ENCODE measurements around the gene OSBPL10. TPM values are rescaled to one million over a fixed set of nuclear protein-coding genes. Genes with fewer than 3 reads are reported as not detected.

Gene OSBPL10
- total RNA-seq, 2 experiments from 2014 or later = 65.7 to 170 TPM

- Histone ChIP-seq H4K20me1 (ENCODE audit: insufficient read depth, low read length) (peaks cover 13% of the 10 kb centered on the region; the same call in 1 of the 2 replicates), H3K4me3 (ENCODE audit: low read depth, low read length, poor library complexity, severe bottlenecking) (no peak overlapping the region), H3K9me3 (ENCODE audit: low read length) (no peaks in the 10 kb centered on the region), H3K79me2 (ENCODE audit: insufficient read depth, low read depth, low read length) (peaks cover 81% of the 10 kb centered on the region), H3K4me2 (ENCODE audit: low read length) (no peak overlapping the region), H3K4me1 (ENCODE audit: insufficient read depth, low read length, poor library complexity, severe bottlenecking) (no peaks in the 10 kb centered on the region), H3K27ac (ENCODE audit: low read depth, low read length, poor library complexity, severe bottlenecking) (no peak overlapping the region), H3K36me3 (ENCODE audit: insufficient read depth, low read length) (peaks cover 88% of the 10 kb centered on the region), H2AFZ (ENCODE audit: low read length) (no peak overlapping the region), H3K9me2 (ENCODE audit: insufficient read depth, low read length) (no peaks in the 10 kb centered on the region)
- BruUV-seq (replicated peaks) = no TSS peak
- DNase-seq (ENCODE audit: low spot score) = no peak
- intact Hi-C loops (cut with micrococcal nuclease; ENCODE audit: unreplicated experiment) = no loop called here
- POLR2A ChIA-PET = no interaction called here
- TF ChIP-seq EZH2phosphoT487 (IDR thresholded peaks at IDR 0.05; ENCODE audit: borderline replicate concordance, low read depth, low read length) (no peak), CTCF (conservative IDR thresholded peaks at IDR 0.05; ENCODE audit: low read length) (no peak)
- CTCF ChIA-PET (ENCODE audit: unreplicated experiment) = interaction anchor here (0.5 kb wide), 1 partner anchor 47 kb away, joined by 3 read pairs; no protein-coding TSS in a partner anchor
Observed at GRCh38 chr3:31829826-31830426, 151.1 kb downstream of the OSBPL10 start.

GRCh38 chr3:31829010-31829409 lies 152.1 kb downstream of the OSBPL10 start:
- no peaks in the 10 kb centered on the region for H3K9me2 ChIP-seq (ENCODE audit: insufficient read depth, low read length)
- no TSS peak for BruUV-seq (replicated peaks)
- no peak overlapping the region for H3K4me3 ChIP-seq (ENCODE audit: low read depth, low read length, poor library complexity, severe bottlenecking)
- H3K4me1 ChIP-seq (ENCODE audit: insufficient read depth, low read length, poor library complexity, severe bottlenecking) = no peaks in the 10 kb centered on the region
- peaks cover 13% of the 10 kb centered on the region; the same call in 1 of the 2 replicates for H4K20me1 ChIP-seq (ENCODE audit: insufficient read depth, low read length)
- H3K4me2 ChIP-seq (ENCODE audit: low read length) = no peak overlapping the region
- H3K27ac ChIP-seq (ENCODE audit: low read depth, low read length, poor library complexity, severe bottlenecking) = no peak overlapping the region
- POLR2A ChIA-PET = interaction anchor here (0.6 kb wide), 2 partner anchors 19 to 142 kb away, joined by 3 read pairs; no protein-coding TSS in a partner anchor
- no peaks in the 10 kb centered on the region for H3K9me3 ChIP-seq (ENCODE audit: low read length)
- DNase-seq (ENCODE audit: low spot score) = no peak
- H2AFZ ChIP-seq (ENCODE audit: low read length) = no peak overlapping the region
- H3K36me3 ChIP-seq (ENCODE audit: insufficient read depth, low read length) = peaks cover 90% of the 10 kb centered on the region
- intact Hi-C loops (cut with micrococcal nuclease; ENCODE audit: unreplicated experiment) = no loop called here
- CTCF ChIA-PET (ENCODE audit: unreplicated experiment) = no interaction called here
- H3K79me2 ChIP-seq (ENCODE audit: insufficient read depth, low read depth, low read length) = peaks cover 73% of the 10 kb centered on the region
- TF ChIP-seq CTCF (conservative IDR thresholded peaks at IDR 0.05; ENCODE audit: low read length) = no peak
- no peak for TF ChIP-seq EZH2phosphoT487 (IDR thresholded peaks at IDR 0.05; ENCODE audit: borderline replicate concordance, low read depth, low read length)

GRCh38 chr3:31828007-31828406 lies 153.1 kb downstream of the OSBPL10 start:
- TSS peak; percentile 22 for BruUV-seq (replicated peaks)
- Histone ChIP-seq H3K4me3 (ENCODE audit: low read depth, low read length, poor library complexity, severe bottlenecking) (no peak overlapping the region), H3K9me3 (ENCODE audit: low read length) (no peaks in the 10 kb centered on the region), H3K4me1 (ENCODE audit: insufficient read depth, low read length, poor library complexity, severe bottlenecking) (no peaks in the 10 kb centered on the region), H3K4me2 (ENCODE audit: low read length) (no peak overlapping the region), H2AFZ (ENCODE audit: low read length) (no peak overlapping the region), H4K20me1 (ENCODE audit: insufficient read depth, low read length) (peaks cover 11% of the 10 kb centered on the region; the same call in 1 of the 2 replicates), H3K27ac (ENCODE audit: low read depth, low read length, poor library complexity, severe bottlenecking) (no peak overlapping the region), H3K79me2 (ENCODE audit: insufficient read depth, low read depth, low read length) (peaks cover 71% of the 10 kb centered on the region), H3K36me3 (ENCODE audit: insufficient read depth, low read length) (peaks cover 94% of the 10 kb centered on the region), H3K9me2 (ENCODE audit: insufficient read depth, low read length) (no peaks in the 10 kb centered on the region)
- no peak for DNase-seq (ENCODE audit: low spot score)
- ChIA-PET CTCF (ENCODE audit: unreplicated experiment) (no interaction called here), POLR2A (interaction anchor here (0.6 kb wide), 3 partner anchors 14 to 344 kb away, joined by 3 to 4 read pairs (median 3); no protein-coding TSS in a partner anchor)
- intact Hi-C loops (cut with micrococcal nuclease; ENCODE audit: unreplicated experiment) = no loop called here
- TF ChIP-seq EZH2phosphoT487 (IDR thresholded peaks at IDR 0.05; ENCODE audit: borderline replicate concordance, low read depth, low read length) (no peak), CTCF (conservative IDR thresholded peaks at IDR 0.05; ENCODE audit: low read length) (no peak)
